PC-9 (cell line): ENCODE results near the gene R3HCC1L.

Experiments used
- EZH2 ChIP-seq: fragments of 200-600 bp; sonication (generic); IDR thresholded peaks from 2 replicates; pipeline ENCODE4 v1.8.0; 2017; ENCODE audit warnings: antibody characterized with exemption, low read depth
- TF ChIP-seq, protein P1 (sequence below): fragments of 200-600 bp; sonication (generic); conservative IDR thresholded peaks from 2 replicates; pipeline ENCODE4 v1.6.1; 2017; ENCODE audit warnings: mixed run types, antibody characterized with exemption, mild to moderate bottlenecking, moderate library complexity

GRCh38 chr10:98097616-98098015, 36.8 kb upstream of the R3HCC1L start:
- no peak for TF ChIP-seq EZH2
- TF ChIP-seq, protein P1, sequence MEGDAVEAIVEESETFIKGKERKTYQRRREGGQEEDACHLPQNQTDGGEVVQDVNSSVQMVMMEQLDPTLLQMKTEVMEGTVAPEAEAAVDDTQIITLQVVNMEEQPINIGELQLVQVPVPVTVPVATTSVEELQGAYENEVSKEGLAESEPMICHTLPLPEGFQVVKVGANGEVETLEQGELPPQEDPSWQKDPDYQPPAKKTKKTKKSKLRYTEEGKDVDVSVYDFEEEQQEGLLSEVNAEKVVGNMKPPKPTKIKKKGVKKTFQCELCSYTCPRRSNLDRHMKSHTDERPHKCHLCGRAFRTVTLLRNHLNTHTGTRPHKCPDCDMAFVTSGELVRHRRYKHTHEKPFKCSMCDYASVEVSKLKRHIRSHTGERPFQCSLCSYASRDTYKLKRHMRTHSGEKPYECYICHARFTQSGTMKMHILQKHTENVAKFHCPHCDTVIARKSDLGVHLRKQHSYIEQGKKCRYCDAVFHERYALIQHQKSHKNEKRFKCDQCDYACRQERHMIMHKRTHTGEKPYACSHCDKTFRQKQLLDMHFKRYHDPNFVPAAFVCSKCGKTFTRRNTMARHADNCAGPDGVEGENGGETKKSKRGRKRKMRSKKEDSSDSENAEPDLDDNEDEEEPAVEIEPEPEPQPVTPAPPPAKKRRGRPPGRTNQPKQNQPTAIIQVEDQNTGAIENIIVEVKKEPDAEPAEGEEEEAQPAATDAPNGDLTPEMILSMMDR, result no peak
